Measurements from ENCODE around the gene PBX1.

DNA sequence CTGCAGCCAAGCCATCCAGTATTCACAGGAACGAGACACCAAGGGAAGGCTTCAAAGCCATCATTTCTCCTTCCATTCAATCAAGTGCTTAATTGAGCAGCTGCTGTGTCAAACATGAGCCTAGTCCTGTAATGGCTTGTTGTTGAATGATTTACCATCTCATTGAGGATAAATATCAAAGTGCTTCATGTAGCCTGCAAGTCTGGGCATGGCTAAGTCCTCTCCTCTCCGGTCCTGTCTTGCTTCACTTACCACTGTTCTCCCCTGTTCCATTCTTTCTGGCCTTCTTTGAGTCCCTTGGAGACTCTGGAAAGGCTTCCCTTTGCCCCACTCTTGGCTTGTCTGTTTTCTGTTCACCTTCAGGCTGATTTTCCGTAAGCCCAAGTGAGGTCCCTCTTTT, 279.8 kb downstream of the PBX1 start:
- TF ChIP-seq, protein P1, sequence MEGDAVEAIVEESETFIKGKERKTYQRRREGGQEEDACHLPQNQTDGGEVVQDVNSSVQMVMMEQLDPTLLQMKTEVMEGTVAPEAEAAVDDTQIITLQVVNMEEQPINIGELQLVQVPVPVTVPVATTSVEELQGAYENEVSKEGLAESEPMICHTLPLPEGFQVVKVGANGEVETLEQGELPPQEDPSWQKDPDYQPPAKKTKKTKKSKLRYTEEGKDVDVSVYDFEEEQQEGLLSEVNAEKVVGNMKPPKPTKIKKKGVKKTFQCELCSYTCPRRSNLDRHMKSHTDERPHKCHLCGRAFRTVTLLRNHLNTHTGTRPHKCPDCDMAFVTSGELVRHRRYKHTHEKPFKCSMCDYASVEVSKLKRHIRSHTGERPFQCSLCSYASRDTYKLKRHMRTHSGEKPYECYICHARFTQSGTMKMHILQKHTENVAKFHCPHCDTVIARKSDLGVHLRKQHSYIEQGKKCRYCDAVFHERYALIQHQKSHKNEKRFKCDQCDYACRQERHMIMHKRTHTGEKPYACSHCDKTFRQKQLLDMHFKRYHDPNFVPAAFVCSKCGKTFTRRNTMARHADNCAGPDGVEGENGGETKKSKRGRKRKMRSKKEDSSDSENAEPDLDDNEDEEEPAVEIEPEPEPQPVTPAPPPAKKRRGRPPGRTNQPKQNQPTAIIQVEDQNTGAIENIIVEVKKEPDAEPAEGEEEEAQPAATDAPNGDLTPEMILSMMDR (IDR thresholded peaks at IDR 0.05): no peak
- TF ChIP-seq NR1H2 (CRISPR knock-in tag; IDR thresholded peaks at IDR 0.05) (no peak), GABPB1 (CRISPR knock-in tag; IDR thresholded peaks at IDR 0.05) (no peak), NFYB (CRISPR knock-in tag; conservative IDR thresholded peaks at IDR 0.05; ENCODE audit: low read depth) (no peak)
- TF ChIP-seq, protein P2, sequence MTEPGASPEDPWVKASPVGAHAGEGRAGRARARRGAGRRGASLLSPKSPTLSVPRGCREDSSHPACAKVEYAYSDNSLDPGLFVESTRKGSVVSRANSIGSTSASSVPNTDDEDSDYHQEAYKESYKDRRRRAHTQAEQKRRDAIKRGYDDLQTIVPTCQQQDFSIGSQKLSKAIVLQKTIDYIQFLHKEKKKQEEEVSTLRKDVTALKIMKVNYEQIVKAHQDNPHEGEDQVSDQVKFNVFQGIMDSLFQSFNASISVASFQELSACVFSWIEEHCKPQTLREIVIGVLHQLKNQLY (CRISPR knock-in tag; IDR thresholded peaks at IDR 0.05): no peak
- TF ChIP-seq, protein P3, sequence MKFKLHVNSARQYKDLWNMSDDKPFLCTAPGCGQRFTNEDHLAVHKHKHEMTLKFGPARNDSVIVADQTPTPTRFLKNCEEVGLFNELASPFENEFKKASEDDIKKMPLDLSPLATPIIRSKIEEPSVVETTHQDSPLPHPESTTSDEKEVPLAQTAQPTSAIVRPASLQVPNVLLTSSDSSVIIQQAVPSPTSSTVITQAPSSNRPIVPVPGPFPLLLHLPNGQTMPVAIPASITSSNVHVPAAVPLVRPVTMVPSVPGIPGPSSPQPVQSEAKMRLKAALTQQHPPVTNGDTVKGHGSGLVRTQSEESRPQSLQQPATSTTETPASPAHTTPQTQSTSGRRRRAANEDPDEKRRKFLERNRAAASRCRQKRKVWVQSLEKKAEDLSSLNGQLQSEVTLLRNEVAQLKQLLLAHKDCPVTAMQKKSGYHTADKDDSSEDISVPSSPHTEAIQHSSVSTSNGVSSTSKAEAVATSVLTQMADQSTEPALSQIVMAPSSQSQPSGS (CRISPR knock-in tag; IDR thresholded peaks at IDR 0.05; ENCODE audit: borderline replicate concordance, low read depth): no peak
- TF ChIP-seq, protein P4, sequence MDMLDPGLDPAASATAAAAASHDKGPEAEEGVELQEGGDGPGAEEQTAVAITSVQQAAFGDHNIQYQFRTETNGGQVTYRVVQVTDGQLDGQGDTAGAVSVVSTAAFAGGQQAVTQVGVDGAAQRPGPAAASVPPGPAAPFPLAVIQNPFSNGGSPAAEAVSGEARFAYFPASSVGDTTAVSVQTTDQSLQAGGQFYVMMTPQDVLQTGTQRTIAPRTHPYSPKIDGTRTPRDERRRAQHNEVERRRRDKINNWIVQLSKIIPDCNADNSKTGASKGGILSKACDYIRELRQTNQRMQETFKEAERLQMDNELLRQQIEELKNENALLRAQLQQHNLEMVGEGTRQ (CRISPR knock-in tag; IDR thresholded peaks at IDR 0.05): no peak
